GM18505 (cell line): ENCODE measurements around the gene C3orf85.

ENCODE experiments used
- ATAC-seq: cut with Tn5 transposase; IDR thresholded peaks from one replicate; pipeline ENCODE4 v1.9.1; 2021; ENCODE audit not compliant: unreplicated experiment
- POLR2A ChIP-seq: IDR thresholded peaks from 4 replicates; pipeline ENCODE4 v1.6.1; 2011; ENCODE audit warnings: borderline replicate concordance; ENCODE audit not compliant: insufficient read depth, insufficient read length; ENCODE audit errors: extremely low read depth

Gene C3orf85

DNA sequence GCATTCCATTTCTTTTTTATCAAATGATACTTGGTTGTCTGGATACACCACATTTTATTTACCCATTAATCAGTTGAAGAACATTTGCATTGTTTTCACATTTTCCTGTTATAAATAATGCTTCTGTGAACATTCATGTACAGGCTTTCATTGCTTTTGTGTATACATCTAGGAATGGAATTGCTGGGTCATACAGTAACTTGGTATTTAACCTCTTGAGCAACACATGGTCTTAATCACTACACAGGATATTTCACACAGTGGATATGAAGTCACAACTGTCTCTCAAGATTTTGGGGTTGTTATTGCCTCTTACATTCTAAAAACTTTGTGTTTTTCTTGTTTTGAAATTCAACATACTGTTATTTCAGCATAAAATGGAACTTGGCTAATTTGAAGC lies 48.2 kb downstream of the C3orf85 start:
- no peak for ATAC-seq
- TF ChIP-seq POLR2A = no peak

DNA sequence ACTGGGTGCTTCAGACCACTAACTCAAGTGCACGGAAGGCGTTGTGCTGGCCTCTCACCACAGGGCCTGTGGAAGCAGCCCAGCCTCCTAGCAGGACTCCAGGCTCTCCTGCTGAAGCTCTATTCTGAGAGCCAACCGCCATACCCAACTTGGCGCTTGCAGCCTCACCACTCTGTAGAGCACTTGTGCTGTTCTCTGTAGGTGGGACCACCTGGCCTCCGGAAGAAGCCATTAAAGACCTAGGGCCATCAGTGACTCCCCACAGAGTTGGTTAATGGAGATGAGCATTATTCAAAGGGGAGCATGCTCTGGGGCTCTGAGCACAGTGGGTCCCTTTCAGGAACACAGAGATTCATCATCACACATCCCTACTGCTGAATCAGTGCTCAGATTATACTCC lies 50.9 kb downstream of the C3orf85 start:
- TF ChIP-seq POLR2A = no peak
- no peak for ATAC-seq

DNA sequence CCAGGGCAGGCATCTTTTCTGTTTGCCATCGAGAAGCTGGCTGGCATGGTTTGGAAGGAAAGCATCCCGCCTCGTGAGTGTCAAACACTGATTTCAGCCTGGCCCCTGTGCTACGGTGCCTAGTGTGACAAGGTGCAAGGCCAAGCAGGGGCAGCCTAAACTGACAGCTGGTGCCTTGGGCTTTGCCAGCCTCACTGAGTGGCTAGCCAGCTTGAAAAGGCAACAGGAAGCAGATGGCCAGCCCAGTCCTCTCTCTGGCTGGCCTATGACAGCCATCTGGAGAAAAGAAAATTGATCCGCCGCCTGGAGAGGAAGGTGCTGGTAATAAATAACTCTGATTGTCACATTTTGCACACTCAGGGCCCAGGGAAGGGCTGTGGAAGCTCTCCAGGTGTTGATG lies 52.2 kb downstream of the C3orf85 start:
- no peak for TF ChIP-seq POLR2A
- no peak for ATAC-seq

DNA sequence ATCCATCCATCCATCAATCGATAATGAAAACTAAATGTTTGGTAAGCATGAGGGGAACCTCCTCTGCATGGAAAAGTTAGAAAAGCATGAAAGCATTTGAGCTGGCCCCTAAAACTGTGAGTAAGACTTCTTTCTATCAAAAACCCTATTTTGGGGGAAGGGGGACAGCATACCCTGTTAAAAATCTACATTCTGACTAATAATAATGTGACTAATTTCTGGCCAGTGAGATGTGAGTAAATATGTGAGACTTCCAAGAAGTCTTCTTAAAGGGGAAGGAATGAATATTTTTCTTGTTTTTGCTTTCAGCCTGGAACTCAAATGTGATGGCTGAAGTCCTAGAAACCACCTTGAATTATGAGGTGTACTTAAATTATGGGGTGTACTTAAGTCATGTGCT lies 54.9 kb downstream of the C3orf85 start:
- no peak for ATAC-seq
- TF ChIP-seq POLR2A = no peak

DNA sequence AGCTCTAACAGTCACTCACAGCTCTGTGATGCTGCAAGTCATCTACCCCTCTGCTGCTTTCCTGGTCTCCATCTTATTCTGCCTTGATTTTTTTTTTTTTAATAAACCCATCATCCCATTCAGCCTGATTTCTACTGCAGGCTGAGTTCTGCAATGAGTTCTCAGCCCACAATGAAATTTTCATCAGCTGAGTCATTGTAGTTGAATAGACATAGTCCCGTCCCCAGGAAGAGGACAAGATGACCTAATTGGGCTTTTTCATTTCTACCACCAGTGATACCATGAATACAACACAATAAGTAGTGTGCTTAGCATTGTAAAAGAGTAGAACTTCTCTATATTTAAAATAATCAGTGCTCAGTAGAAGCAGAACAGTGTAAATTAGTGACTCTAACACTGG lies 59.3 kb downstream of the C3orf85 start:
- TF ChIP-seq POLR2A = no peak
- no peak for ATAC-seq
